Measurements from ENCODE around the gene ACTA2. TPM values are rescaled to one million over a fixed set of nuclear protein-coding genes. Genes with fewer than 3 reads are reported as not detected.
A peak's percentile ranks its signal among the peaks of the same experiment; 100 is the strongest.

ACTA2 gene
- total and polyA plus RNA-seq, 7 donors = 39.6 to 73.1 (median 56.6) TPM

GRCh38 chr10:88946965-88947590 lies 5.5 kb downstream of the ACTA2 start:
- intact Hi-C loops (cut with DNase I) = no loop called here
- TF ChIP-seq CTCF (IDR thresholded peaks at IDR 0.05) = no peak
- no peak overlapping the region for H3K27ac ChIP-seq
- DNase-seq (no peak), ATAC-seq (no peak)
- H3K27me3 ChIP-seq (ENCODE audit: insufficient read depth in 3 of 3, low read length in 2 of 3) = peaks cover 0 to 2% (median 0%) of the 10 kb centered on the region in 3 donors
- H3K9me3 ChIP-seq = no peaks in the 10 kb centered on the region
- no peaks in the 10 kb centered on the region for H3K4me1 ChIP-seq
- peaks cover 0 to 4% of the 10 kb centered on the region in 2 donors for H3K36me3 ChIP-seq (ENCODE audit: insufficient read depth in 1 of 2, low read depth in 1 of 2)
- peak overlapping the region; percentile 55 for H3K4me3 ChIP-seq
- 87 to 97% (median 95%) methylated on average over 5 to 6 of the region's 6 CpGs for WGBS, 3 donors

- H3K4me3 ChIP-seq = no peak overlapping the region
- H3K4me1 ChIP-seq = no peaks in the 10 kb centered on the region
- DNase-seq = no peak
- TF ChIP-seq CTCF (IDR thresholded peaks at IDR 0.05) = no peak
- no peak overlapping the region for H3K27ac ChIP-seq
- intact Hi-C loops (cut with DNase I) = no loop called here
- ATAC-seq = no peak
- no peaks in the 10 kb centered on the region for H3K9me3 ChIP-seq
- H3K36me3 ChIP-seq (ENCODE audit: insufficient read depth in 1 of 2, low read depth in 1 of 2) = peaks cover 0 to 8% of the 10 kb centered on the region in 2 donors
- peaks cover 0 to 2% (median 0%) of the 10 kb centered on the region in 3 donors for H3K27me3 ChIP-seq (ENCODE audit: insufficient read depth in 3 of 3, low read length in 2 of 3)
- 91 to 92% (median 92%) methylated on average over 1 of the region's 1 CpG for WGBS, 3 donors
Measured at GRCh38 chr10:88946200-88946599, 6.4 kb downstream of the ACTA2 start.

GRCh38 chr10:88944813-88945212 lies 7.8 kb downstream of the ACTA2 start:
- no peak for ATAC-seq
- WGBS, 3 donors = 70 to 81% (median 78%) methylated on average over 3 of the region's 3 CpGs
- Histone ChIP-seq H3K27me3 (ENCODE audit: insufficient read depth in 3 of 3, low read length in 2 of 3) (peaks cover 0 to 2% (median 0%) of the 10 kb centered on the region in 3 donors), H3K9me3 (no peaks in the 10 kb centered on the region), H3K36me3 (ENCODE audit: insufficient read depth in 1 of 2, low read depth in 1 of 2) (peaks cover 0 to 15% of the 10 kb centered on the region in 2 donors), H3K4me3 (no peak overlapping the region), H3K27ac (no peak overlapping the region), H3K4me1 (no peaks in the 10 kb centered on the region)
- intact Hi-C loops (cut with DNase I) = no loop called here
- DNase-seq = no peak
- TF ChIP-seq CTCF (IDR thresholded peaks at IDR 0.05) = no peak

- H3K27ac ChIP-seq = no peak overlapping the region
- H3K9me3 ChIP-seq = no peaks in the 10 kb centered on the region
- H3K36me3 ChIP-seq (ENCODE audit: insufficient read depth in 1 of 2, low read depth in 1 of 2) = peaks cover 0 to 15% of the 10 kb centered on the region in 2 donors
- peaks cover 0 to 2% (median 0%) of the 10 kb centered on the region in 3 donors for H3K27me3 ChIP-seq (ENCODE audit: insufficient read depth in 3 of 3, low read length in 2 of 3)
- no peak for TF ChIP-seq CTCF (IDR thresholded peaks at IDR 0.05)
- H3K4me1 ChIP-seq = no peaks in the 10 kb centered on the region
- DNase-seq = no peak
- intact Hi-C loops (cut with DNase I) = no loop called here
- no peak overlapping the region for H3K4me3 ChIP-seq
- WGBS, 3 donors = 87 to 100% (median 90%) methylated on average over 3 of the region's 3 CpGs
- no peak for ATAC-seq
Measured at GRCh38 chr10:88943778-88944177, 8.8 kb downstream of the ACTA2 start.

GRCh38 chr10:88941026-88941425 lies 11.5 kb downstream of the ACTA2 start:
- H3K36me3 ChIP-seq (ENCODE audit: insufficient read depth in 1 of 2, low read depth in 1 of 2) = peaks cover 0 to 18% of the 10 kb centered on the region in 2 donors
- peaks cover 0 to 2% (median 0%) of the 10 kb centered on the region in 3 donors for H3K27me3 ChIP-seq (ENCODE audit: insufficient read depth in 3 of 3, low read length in 2 of 3)
- no peak for TF ChIP-seq CTCF (IDR thresholded peaks at IDR 0.05)
- intact Hi-C loops (cut with DNase I) = no loop called here
- H3K27ac ChIP-seq = no peak overlapping the region
- DNase-seq = no peak
- no peaks in the 10 kb centered on the region for H3K4me1 ChIP-seq
- WGBS, 3 donors = 84 to 87% (median 85%) methylated on average over 6 of the region's 6 CpGs
- no peaks in the 10 kb centered on the region for H3K9me3 ChIP-seq
- no peak for ATAC-seq
- no peak overlapping the region for H3K4me3 ChIP-seq
